Natural killer cell (primary cell): ENCODE results near the gene MTMR8. TPM values are rescaled to one million over a fixed set of nuclear protein-coding genes. Genes with fewer than 3 reads are reported as not detected.

ENCODE experiments used
- ATAC-seq, 3 donors: fragments of 150-1000 bp in 2 of 3; fragments of 200-7000 bp in 1 of 3; cut with Tn5 transposase; 1 replicate in 1 of 3; 2 replicates in 2 of 3; pipeline ENCODE4 v1.10.0; 2021; ENCODE audit warnings: mild to moderate bottlenecking in 2 of 3, moderate library complexity in 2 of 3
- DNase-seq, 2 donors: peaks; one replicate each; pipeline versions ENCODE4 v3.0.0 to v3.0.0-alpha.2; 2013 to 2021; ENCODE audit warnings: mixed read lengths in 1 of 2
- H3K27ac ChIP-seq: one replicate; pipeline ENCODE4 v1.5.1; 2013; ENCODE audit warnings: mild to moderate bottlenecking, low read length
- H3K27me3 ChIP-seq: one replicate; pipeline ENCODE4 v1.6.1; 2013; ENCODE audit warnings: low read length; ENCODE audit not compliant: control insufficient read depth, insufficient read depth
- H3K36me3 ChIP-seq: one replicate; pipeline ENCODE4 v1.6.1; 2013; ENCODE audit warnings: low read length; ENCODE audit not compliant: control insufficient read depth, insufficient read depth
- H3K4me1 ChIP-seq: one replicate; pipeline ENCODE4 v1.6.1; 2013; ENCODE audit warnings: low read length; ENCODE audit not compliant: control insufficient read depth, insufficient read depth
- H3K4me3 ChIP-seq: one replicate; pipeline ENCODE4 v1.5.1; 2013; ENCODE audit warnings: low read length
- H3K9me3 ChIP-seq: one replicate; pipeline ENCODE4 v1.6.1; 2013; ENCODE audit warnings: low read length; ENCODE audit not compliant: control insufficient read depth, insufficient read depth
- H3K27ac Mint-ChIP-seq, 2 donors: one replicate each; pipeline ENCODE4 v1.8.0; 2022; ENCODE audit warnings: mild to moderate bottlenecking in 2 of 2, mixed read lengths in 2 of 2, moderate library complexity in 1 of 2
- H3K27me3 Mint-ChIP-seq, 2 donors: one replicate each; pipeline ENCODE4 v1.8.0; 2022; ENCODE audit warnings: low read depth in 2 of 2, mixed read lengths in 2 of 2
- H3K36me3 Mint-ChIP-seq: one replicate; pipeline ENCODE4 v1.8.0; 2022; ENCODE audit warnings: mixed read lengths
- H3K4me1 Mint-ChIP-seq, 2 donors: one replicate each; pipeline ENCODE4 v1.8.0; 2022; ENCODE audit warnings: mixed read lengths in 2 of 2
- H3K4me3 Mint-ChIP-seq: one replicate; pipeline ENCODE4 v1.8.0; 2022; ENCODE audit warnings: mild to moderate bottlenecking, moderate library complexity, mixed read lengths
- H3K9me3 Mint-ChIP-seq, 2 donors: one replicate each; pipeline ENCODE4 v1.8.0; 2022; ENCODE audit warnings: mixed read lengths in 2 of 2
- CTCF ChIP-seq: fragments of 200-600 bp; IDR thresholded peaks from one replicate; pipeline ENCODE4 v1.8.0; 2022; ENCODE audit warnings: antibody characterized with exemption
- WGBS: methylation state at CpG from one replicate; pipeline ENCODE4 v1.1.7; 2013; ENCODE audit warnings: missing lambda C conversion rate; ENCODE audit not compliant: insufficient coverage; 5-methylcytosine and 5-hydroxymethylcytosine counted together
- intact Hi-C: fragments of 100-400 bp; cut with micrococcal nuclease; formaldehyde crosslinking; loops from one replicate; pipeline ENCODE4 v1.14.2; 2022
- total RNA-seq, 4 donors: library from RNA; stranded (reverse); fragments of 120-200 nt in 1 of 4; gene quantifications; one replicate each; pipeline versions ENCODE4 v1.2.3 to v1.2.4, GENCODE V29; 2013 to 2022

The MTMR8 gene
- total RNA-seq, 3 donors from 2014 or later (not counting 1 experiment from before 2014, with no cell fraction given) = 5.7 to 9.3 (median 7.9) TPM

GRCh38 chrX:64291123-64291522, 104.1 kb downstream of the MTMR8 start:
- Mint-ChIP-seq H3K27ac (no peak overlapping the region), H3K36me3 (no peaks in the 10 kb centered on the region), H3K4me3 (no peak overlapping the region), H3K27me3 (no peaks in the 10 kb centered on the region), H3K4me1 (no peaks in the 10 kb centered on the region), H3K9me3 (peaks cover 0 to 4% of the 10 kb centered on the region in 2 donors)
- ATAC-seq = no peak
- TF ChIP-seq CTCF = no peak
- Histone ChIP-seq H3K27ac (no peak overlapping the region), H3K27me3 (no peaks in the 10 kb centered on the region), H3K9me3 (no peaks in the 10 kb centered on the region), H3K36me3 (no peaks in the 10 kb centered on the region), H3K4me1 (no peaks in the 10 kb centered on the region), H3K4me3 (no peak overlapping the region)
- DNase-seq = no peak
- intact Hi-C loops = no loop called here
- 81% methylated on average over 2 of the region's 2 CpGs for WGBS

GRCh38 chrX:64265265-64265664, 130.0 kb downstream of the MTMR8 start:
- H3K27ac Mint-ChIP-seq = no peak overlapping the region
- TF ChIP-seq CTCF = no peak
- H3K4me1 Mint-ChIP-seq = no peaks in the 10 kb centered on the region
- Histone ChIP-seq H3K27me3 (no peaks in the 10 kb centered on the region), H3K27ac (no peak overlapping the region), H3K4me3 (no peak overlapping the region), H3K9me3 (no peaks in the 10 kb centered on the region), H3K4me1 (no peaks in the 10 kb centered on the region), H3K36me3 (no peaks in the 10 kb centered on the region)
- intact Hi-C loops = no loop called here
- H3K27me3 Mint-ChIP-seq = no peaks in the 10 kb centered on the region
- H3K4me3 Mint-ChIP-seq = no peak overlapping the region
- ATAC-seq (no peak), DNase-seq (no peak)
- no peaks in the 10 kb centered on the region for H3K36me3 Mint-ChIP-seq
- no peaks in the 10 kb centered on the region for H3K9me3 Mint-ChIP-seq

- no peak within 1 kb of the TSS for H3K4me3 Mint-ChIP-seq
- H3K27ac Mint-ChIP-seq = no peak within 1 kb of the TSS
- intact Hi-C loops = no loop called here
- ATAC-seq (no peak), DNase-seq (no peak)
- no peaks in the 10 kb centered on the region for H3K36me3 Mint-ChIP-seq
- no peaks in the 10 kb centered on the region for H3K4me1 Mint-ChIP-seq
- no peak for TF ChIP-seq CTCF
- no peaks in the 10 kb centered on the region for H3K9me3 ChIP-seq
- H3K36me3 ChIP-seq = no peaks in the 10 kb centered on the region
- 82% methylated on average over 14 of the region's 17 CpGs for WGBS
- peaks cover 0 to 2% of the 10 kb centered on the region in 2 donors for H3K9me3 Mint-ChIP-seq
- no peaks in the 10 kb centered on the region for H3K27me3 Mint-ChIP-seq
- H3K27ac ChIP-seq = no peak within 1 kb of the TSS
- H3K4me1 ChIP-seq = no peaks in the 10 kb centered on the region
- no peaks in the 10 kb centered on the region for H3K27me3 ChIP-seq
- H3K4me3 ChIP-seq = no peak within 1 kb of the TSS
Measured at GRCh38 chrX:64230123-64230970, 164.9 kb downstream of the MTMR8 start, which contains the start of gene ASB12. TSS of gene ASB12 (minus strand) at chrX:64230607. CDS start at chrX:64225650, 4,957 bp downstream.
